Prostate gland (tissue), 2 donors: ENCODE measurements around the gene IFITM10. TPM values are rescaled to one million over a fixed set of nuclear protein-coding genes. Genes with fewer than 3 reads are reported as not detected.

Experiments used
- DNase-seq: peaks from one replicate; pipeline ENCODE4 v3.0.0-alpha.2; 2019; ENCODE audit warnings: low spot score
- H3K27ac ChIP-seq, 2 donors: fragments of 200-600 bp; sonication (generic); 2 replicates each; pipeline ENCODE4 v1.5.1; 2017 to 2019
- H3K27me3 ChIP-seq: fragments of 200-600 bp; sonication (generic); replicated peaks from 2 replicates; pipeline ENCODE4 v1.5.1; 2019; ENCODE audit not compliant: insufficient read depth
- H3K36me3 ChIP-seq, 2 donors: fragments of 200-600 bp; sonication (generic); 1 replicate in 1 of 2; 2 replicates in 1 of 2; pipeline versions ENCODE4 v1.5.1 to v1.8.1; 2017 to 2019
- H3K4me1 ChIP-seq: fragments of 200-600 bp; sonication (generic); replicated peaks from 2 replicates; pipeline ENCODE4 v1.5.1; 2019
- H3K4me3 ChIP-seq, 2 donors: fragments of 200-600 bp; sonication (generic); 2 replicates each; pipeline ENCODE4 v1.5.1; 2017 to 2019
- H3K9me3 ChIP-seq: fragments of 200-600 bp; sonication (generic); 2 replicates; pipeline ENCODE4 v1.5.1; 2017
- CTCF ChIP-seq, 4 experiments: fragments of 200-600 bp in 2 of 4; fragments of 450-650 bp in 2 of 4; sonication (generic) in 2 of 4; IDR thresholded peaks; 1 replicate in 3 of 4; 2 replicates in 1 of 4; pipeline ENCODE4 v1.5.1; 2016 to 2019; ENCODE audit warnings: antibody characterized with exemption in 4 of 4, mild to moderate bottlenecking in 2 of 4, moderate library complexity in 2 of 4
- POLR2A ChIP-seq: fragments of 450-650 bp; IDR thresholded peaks from one replicate; pipeline ENCODE4 v1.6.1; 2016; ENCODE audit warnings: antibody characterized with exemption, mild to moderate bottlenecking
- POLR2AphosphoS5 ChIP-seq: sonication (generic); formaldehyde crosslinking; IDR thresholded peaks from one replicate; pipeline ENCODE4 v1.6.1; 2017; ENCODE audit warnings: antibody characterized with exemption
- WGBS: methylation state at CpG from one replicate; pipeline ENCODE4 v1.1.5; 2018; 5-methylcytosine and 5-hydroxymethylcytosine counted together
- intact Hi-C: fragments of 100-400 bp; cut with DNase I; formaldehyde crosslinking; loops from one replicate; pipeline ENCODE4 v1.14.2; 2022
- total RNA-seq, 2 donors: library from RNA; depleted of rRNA; stranded (reverse); fragments of >200 nt; gene quantifications; one replicate each; pipeline ENCODE4 v1.1.0, GENCODE V29; 2016

Gene IFITM10
- total RNA-seq, 2 donors from 2014 or later, result 2.6 to 3.1 TPM

DNA sequence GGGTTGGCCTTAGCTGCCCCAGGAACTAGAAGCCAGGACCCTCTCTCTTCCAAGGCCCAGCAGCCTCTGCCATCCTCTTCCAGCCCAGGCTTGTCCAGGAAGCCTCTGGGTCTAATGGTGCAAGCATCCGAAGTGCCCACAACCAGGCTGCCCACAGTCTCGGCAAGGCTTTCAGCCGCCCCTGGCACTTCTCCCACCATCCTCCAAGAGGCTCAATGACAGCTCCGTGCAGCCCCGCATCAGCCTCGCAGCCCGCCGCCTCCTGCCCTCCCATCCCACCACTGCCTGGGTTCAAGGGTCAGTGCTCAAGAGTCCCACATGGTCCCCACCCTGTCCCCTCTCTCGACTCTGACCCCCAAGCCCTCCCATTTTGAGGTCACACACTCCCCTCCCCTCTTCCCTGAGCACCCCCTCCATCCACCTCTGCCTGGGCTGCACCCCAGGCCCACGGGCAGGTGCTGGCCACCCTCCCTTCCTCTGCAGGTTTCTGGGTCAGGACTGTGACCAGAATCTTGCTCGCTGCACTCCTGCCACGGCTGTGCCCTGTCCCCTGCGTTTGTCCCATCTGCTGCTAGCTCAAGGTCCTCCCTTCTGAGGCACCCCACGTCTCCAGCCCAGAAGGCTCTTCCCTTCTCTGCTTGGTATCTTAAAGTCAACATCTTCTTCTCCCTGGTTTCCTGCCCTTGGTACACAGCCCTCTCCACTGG is 17.2 kb downstream of the IFITM10 start:
- DNase-seq, result no peak
- Histone ChIP-seq H3K4me1 (no peaks in the 10 kb centered on the region), H3K27ac (no peak overlapping the region), H3K27me3 (peaks cover 11% of the 10 kb centered on the region), H3K4me3 (no peak overlapping the region), H3K9me3 (no peaks in the 10 kb centered on the region), H3K36me3 (no peaks in the 10 kb centered on the region)
- TF ChIP-seq POLR2AphosphoS5 (no peak), POLR2A (no peak), CTCF (IDR thresholded peaks at IDR 0.05) (no peak)
- intact Hi-C loops, result no loop called here
- WGBS, result 82% methylated on average over 13 of the region's 14 CpGs

GRCh38 chr11:1732418-1733008 is 17.9 kb downstream of the IFITM10 start:
- WGBS, result 20% methylated on average over 13 of the region's 13 CpGs
- H3K4me3 ChIP-seq, result no peak overlapping the region
- intact Hi-C loops, result no loop called here
- H3K4me1 ChIP-seq, result no peaks in the 10 kb centered on the region
- no peak for DNase-seq
- no peak overlapping the region for H3K27ac ChIP-seq
- peaks cover 13% of the 10 kb centered on the region for H3K27me3 ChIP-seq
- TF ChIP-seq POLR2A (no peak), CTCF (IDR thresholded peaks at IDR 0.05) (no peak)
- H3K36me3 ChIP-seq, result no peaks in the 10 kb centered on the region
- no peaks in the 10 kb centered on the region for H3K9me3 ChIP-seq

- Histone ChIP-seq H3K9me3 (no peaks in the 10 kb centered on the region), H3K4me1 (no peaks in the 10 kb centered on the region), H3K4me3 (no peak overlapping the region), H3K27ac (no peak overlapping the region), H3K36me3 (no peaks in the 10 kb centered on the region), H3K27me3 (peaks cover 13% of the 10 kb centered on the region)
- no peak for TF ChIP-seq POLR2AphosphoS5
- no peak for TF ChIP-seq CTCF (IDR thresholded peaks at IDR 0.05)
- TF ChIP-seq POLR2A, result no peak
- DNase-seq, result no peak
- intact Hi-C loops, result no loop called here
- WGBS, result 88% methylated on average over 5 of the region's 5 CpGs
Observed at GRCh38 chr11:1731451-1732059, 18.8 kb downstream of the IFITM10 start.

- no peaks in the 10 kb centered on the region for H3K36me3 ChIP-seq
- 59% methylated on average over 9 of the region's 11 CpGs for WGBS
Observed at GRCh38 chr11:1730059-1730629, 20.3 kb downstream of the IFITM10 start.

More at GRCh38 chr11:1730059-1730629, 20.3 kb downstream of the IFITM10 start:
- no peak for TF ChIP-seq CTCF (IDR thresholded peaks at IDR 0.05)
- no peak for TF ChIP-seq POLR2AphosphoS5
- TF ChIP-seq POLR2A, result no peak
- no peaks in the 10 kb centered on the region for H3K9me3 ChIP-seq
- H3K4me1 ChIP-seq, result no peaks in the 10 kb centered on the region
- intact Hi-C loops, result no loop called here
- no peak for DNase-seq
- no peak overlapping the region for H3K27ac ChIP-seq
- H3K27me3 ChIP-seq, result peaks cover 13% of the 10 kb centered on the region
- no peak overlapping the region for H3K4me3 ChIP-seq
